Suppressor macrophage (primary cell): ENCODE results near the gene MPRIP.

Experiments
- DNase-seq, 4 experiments: peaks; one replicate each; pipeline ENCODE4 v3.0.0-alpha.2; 2020 to 2022

Gene MPRIP

GRCh38 chr17:17108451-17109049 is 66.3 kb downstream of the MPRIP start:
- DNase-seq, result peak in 3 of 4 experiments; percentile 4 to 19 (median 10)

GRCh38 chr17:17109256-17109655 is 67.0 kb downstream of the MPRIP start:
- DNase-seq, result no peak

GRCh38 chr17:17109907-17110306 is 67.7 kb downstream of the MPRIP start:
- DNase-seq, result peak; percentile 27 to 64 (median 45)

- no peak for DNase-seq
These were observed 68.3 kb downstream of the MPRIP start for GRCh38 chr17:17110520-17110919.

GRCh38 chr17:17111401-17112393 is 69.4 kb downstream of the MPRIP start:
- no peak for DNase-seq

- DNase-seq, result no peak
These were observed 70.5 kb downstream of the MPRIP start for GRCh38 chr17:17112628-17113200.

GRCh38 chr17:17114592-17115225 is 72.5 kb downstream of the MPRIP start:
- DNase-seq, result peak; percentile 19 to 47 (median 28)

- no peak for DNase-seq
These were observed 73.4 kb downstream of the MPRIP start for GRCh38 chr17:17115620-17116019.

GRCh38 chr17:17116406-17116805 is 74.1 kb downstream of the MPRIP start:
- no peak for DNase-seq

GRCh38 chr17:17117923-17118322 is 75.7 kb downstream of the MPRIP start:
- no peak for DNase-seq

- DNase-seq, result no peak
These were observed 76.1 kb downstream of the MPRIP start for GRCh38 chr17:17118399-17118798.

- DNase-seq, result no peak
These were observed 76.8 kb downstream of the MPRIP start for GRCh38 chr17:17119106-17119505.

GRCh38 chr17:17119533-17119932 is 77.3 kb downstream of the MPRIP start:
- peak in 2 of 4 experiments; percentile 8 to 18 for DNase-seq

GRCh38 chr17:17120294-17120693 is 78.0 kb downstream of the MPRIP start:
- DNase-seq, result no peak

- no peak for DNase-seq
These were observed 78.4 kb downstream of the MPRIP start for GRCh38 chr17:17120701-17121100.

GRCh38 chr17:17121162-17121561 is 78.9 kb downstream of the MPRIP start:
- DNase-seq, result no peak

GRCh38 chr17:17122781-17123483 is 80.7 kb downstream of the MPRIP start:
- DNase-seq, result no peak

GRCh38 chr17:17124341-17124740 is 82.1 kb downstream of the MPRIP start:
- no peak for DNase-seq

- DNase-seq, result no peak
These were observed 83.2 kb downstream of the MPRIP start for GRCh38 chr17:17125136-17126084.

GRCh38 chr17:17126131-17127110 is 84.2 kb downstream of the MPRIP start:
- DNase-seq, result no peak
